Uterus (tissue), 2 donors: ENCODE measurements around the gene LTBP2.

Experiments used
- CTCF ChIP-seq, 4 experiments: fragments of 200-600 bp in 2 of 4; fragments of 450-650 bp in 2 of 4; sonication (generic) in 2 of 4; IDR thresholded peaks; one replicate each; pipeline ENCODE4 v1.5.1; 2016 to 2019; ENCODE audit warnings: antibody characterized with exemption in 4 of 4, mild to moderate bottlenecking in 2 of 4, moderate library complexity in 1 of 4
- POLR2A ChIP-seq, 2 donors: fragments of 450-650 bp; IDR thresholded peaks; one replicate each; pipeline ENCODE4 v1.6.1; 2016; ENCODE audit warnings: antibody characterized with exemption in 2 of 2, mild to moderate bottlenecking in 1 of 2, moderate library complexity in 1 of 2

DNA sequence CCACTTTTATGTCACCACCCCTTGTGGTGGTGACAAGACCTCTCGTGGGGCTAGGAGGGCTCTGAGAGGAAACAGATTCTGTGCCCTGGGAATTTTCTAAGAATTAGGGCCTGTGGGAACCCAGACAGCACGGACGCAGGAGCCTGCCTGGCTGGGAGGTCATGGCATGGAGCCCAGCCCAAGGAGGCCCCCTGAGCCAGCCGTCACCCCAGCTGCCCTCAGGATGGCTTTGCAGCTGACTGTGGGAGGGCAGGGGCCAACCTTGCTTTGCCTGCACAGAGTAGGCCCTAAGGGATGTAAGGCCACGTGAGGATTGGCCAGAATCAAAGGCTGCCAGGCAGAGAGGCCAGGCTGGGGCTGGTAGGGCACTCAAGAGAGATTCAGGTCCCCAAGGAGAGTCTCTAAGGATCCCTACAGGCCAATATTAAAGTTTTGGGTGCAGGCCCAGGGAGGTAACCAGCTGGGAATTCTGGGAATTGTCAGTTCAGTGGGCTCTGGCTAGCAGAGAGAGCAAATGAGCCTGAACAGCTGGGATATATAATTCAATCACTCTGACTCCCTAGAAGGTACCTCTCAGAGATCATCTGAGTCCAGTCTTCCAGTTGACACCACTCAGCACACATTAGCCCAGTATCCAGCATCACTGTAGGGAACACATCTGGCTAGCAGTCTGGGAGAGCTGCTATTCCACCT lies 6.4 kb downstream of the LTBP2 start:
- TF ChIP-seq CTCF (IDR thresholded peaks at IDR 0.05), result no peak
- TF ChIP-seq POLR2A (IDR thresholded peaks at IDR 0.05), result no peak
